Tibial nerve (tissue), 4 donors: ENCODE data around the gene SIPA1L3. TPM values are rescaled to one million over a fixed set of nuclear protein-coding genes. Genes with fewer than 3 reads are reported as not detected.
A peak's percentile ranks its signal among the peaks of the same experiment; 100 is the strongest.

Source experiments
- DNase-seq, 2 donors: peaks; one replicate each; pipeline ENCODE4 v3.0.0-alpha.2; 2019; ENCODE audit warnings: low spot score in 2 of 2
- H3K27ac ChIP-seq, 4 donors: fragments of 200-600 bp; sonication (generic) in 3 of 4; one replicate each; pipeline ENCODE4 v1.5.1; 2017 to 2019; ENCODE audit warnings: mild to moderate bottlenecking in 1 of 4
- H3K27me3 ChIP-seq, 2 donors: fragments of 200-600 bp; sonication (generic) in 1 of 2; one replicate each; pipeline versions ENCODE4 v1.5.1 to v1.6.0; 2017 to 2019
- H3K36me3 ChIP-seq, 3 donors: fragments of 200-600 bp; sonication (generic); one replicate each; pipeline ENCODE4 v1.5.1; 2018 to 2019
- H3K4me1 ChIP-seq, 4 donors: fragments of 200-600 bp; sonication (generic) in 3 of 4; one replicate each; pipeline ENCODE4 v1.5.1; 2017 to 2019
- H3K4me3 ChIP-seq, 4 donors: fragments of 200-600 bp; sonication (generic) in 3 of 4; one replicate each; pipeline ENCODE4 v1.5.1; 2017 to 2019; ENCODE audit warnings: mild to moderate bottlenecking in 1 of 4, moderate library complexity in 1 of 4
- H3K9me3 ChIP-seq, 4 donors: fragments of 200-600 bp; sonication (generic) in 3 of 4; one replicate each; pipeline ENCODE4 v1.5.1; 2017 to 2019
- EP300 ChIP-seq, 2 donors: sonication (generic); formaldehyde crosslinking; IDR thresholded peaks; one replicate each; pipeline ENCODE4 v1.6.1; 2017; ENCODE audit warnings: antibody characterized with exemption in 2 of 2, mild to moderate bottlenecking in 1 of 2
- POLR2A ChIP-seq, 2 donors: fragments of 450-650 bp; IDR thresholded peaks; one replicate each; pipeline ENCODE4 v1.6.1; 2017; ENCODE audit warnings: antibody characterized with exemption in 2 of 2, mild to moderate bottlenecking in 2 of 2, moderate library complexity in 2 of 2
- WGBS, 2 donors: methylation state at CpG; one replicate each; pipeline ENCODE4 v1.1.5; 2018; 5-methylcytosine and 5-hydroxymethylcytosine counted together
- total RNA-seq, 4 donors: library from RNA; depleted of rRNA; stranded (reverse); fragments of >200 nt; gene quantifications; one replicate each; pipeline ENCODE4 v1.1.0, GENCODE V29; 2016
- TF ChIP-seq, protein P1 (sequence below), 5 experiments: fragments of 200-600 bp in 3 of 5; fragments of 450-650 bp in 2 of 5; sonication (generic) in 3 of 5; IDR thresholded peaks; one replicate each; pipeline ENCODE4 v1.5.1; 2016 to 2019; ENCODE audit warnings: antibody characterized with exemption in 5 of 5, mild to moderate bottlenecking in 3 of 5, moderate library complexity in 2 of 5

SIPA1L3 gene
- total RNA-seq, 4 donors from 2014 or later, result 8.3 to 43.9 (median 17.0) TPM

DNA sequence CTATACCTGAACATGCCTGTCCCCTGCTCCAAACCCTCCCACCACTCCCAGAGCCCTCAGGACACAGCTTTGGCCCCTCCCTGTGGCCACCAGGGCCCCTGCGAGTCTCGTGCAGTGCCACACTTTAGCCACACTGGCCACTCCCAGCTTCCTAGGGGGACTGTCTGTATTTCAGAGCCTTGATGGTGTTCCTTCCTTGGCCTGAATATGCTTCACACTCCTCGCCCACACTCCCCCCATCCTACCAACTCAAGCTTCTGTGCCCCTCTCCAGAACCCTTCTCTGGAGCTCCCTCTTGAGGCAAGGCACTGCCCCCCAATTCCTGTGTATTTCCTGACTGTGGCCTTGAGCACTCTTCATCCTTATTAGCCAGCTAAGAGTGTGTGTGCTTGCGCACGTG lies 236.8 kb downstream of the SIPA1L3 start:
- H3K27ac ChIP-seq, result no peak overlapping the region
- H3K36me3 ChIP-seq, result peaks cover 0 to 41% (median 0%) of the 10 kb centered on the region in 3 donors
- H3K9me3 ChIP-seq, result no peaks in the 10 kb centered on the region
- WGBS, 2 donors, result 81 to 87% methylated on average over 5 of the region's 5 CpGs
- no peak overlapping the region for H3K4me3 ChIP-seq
- no peak for DNase-seq
- no peaks in the 10 kb centered on the region for H3K27me3 ChIP-seq
- no peak for TF ChIP-seq POLR2A (IDR thresholded peaks at IDR 0.05)
- TF ChIP-seq, protein P1, sequence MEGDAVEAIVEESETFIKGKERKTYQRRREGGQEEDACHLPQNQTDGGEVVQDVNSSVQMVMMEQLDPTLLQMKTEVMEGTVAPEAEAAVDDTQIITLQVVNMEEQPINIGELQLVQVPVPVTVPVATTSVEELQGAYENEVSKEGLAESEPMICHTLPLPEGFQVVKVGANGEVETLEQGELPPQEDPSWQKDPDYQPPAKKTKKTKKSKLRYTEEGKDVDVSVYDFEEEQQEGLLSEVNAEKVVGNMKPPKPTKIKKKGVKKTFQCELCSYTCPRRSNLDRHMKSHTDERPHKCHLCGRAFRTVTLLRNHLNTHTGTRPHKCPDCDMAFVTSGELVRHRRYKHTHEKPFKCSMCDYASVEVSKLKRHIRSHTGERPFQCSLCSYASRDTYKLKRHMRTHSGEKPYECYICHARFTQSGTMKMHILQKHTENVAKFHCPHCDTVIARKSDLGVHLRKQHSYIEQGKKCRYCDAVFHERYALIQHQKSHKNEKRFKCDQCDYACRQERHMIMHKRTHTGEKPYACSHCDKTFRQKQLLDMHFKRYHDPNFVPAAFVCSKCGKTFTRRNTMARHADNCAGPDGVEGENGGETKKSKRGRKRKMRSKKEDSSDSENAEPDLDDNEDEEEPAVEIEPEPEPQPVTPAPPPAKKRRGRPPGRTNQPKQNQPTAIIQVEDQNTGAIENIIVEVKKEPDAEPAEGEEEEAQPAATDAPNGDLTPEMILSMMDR (IDR thresholded peaks at IDR 0.05), result no peak
- TF ChIP-seq EP300 (IDR thresholded peaks at IDR 0.05), result no peak
- H3K4me1 ChIP-seq, result no peaks in the 10 kb centered on the region

DNA sequence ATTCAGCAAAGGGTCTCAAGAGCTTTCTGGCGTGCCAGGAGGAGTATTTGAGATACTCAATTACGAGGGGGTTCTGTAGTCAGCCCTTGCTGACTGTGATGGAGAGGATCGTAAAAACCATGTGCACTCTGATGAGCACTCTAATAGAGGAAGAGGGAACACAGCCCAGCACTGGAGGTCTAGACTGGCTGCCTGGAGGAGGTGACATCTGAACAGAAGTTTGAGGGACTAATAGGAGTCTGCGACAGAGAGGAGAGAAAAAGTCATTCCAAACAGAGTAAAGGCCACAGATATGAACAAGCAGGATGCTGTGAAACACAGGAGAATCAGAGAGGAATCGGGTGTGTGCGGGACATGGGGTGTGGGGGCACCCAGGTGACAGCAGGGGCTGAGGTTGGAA lies 237.7 kb downstream of the SIPA1L3 start:
- TF ChIP-seq POLR2A (IDR thresholded peaks at IDR 0.05), result no peak
- TF ChIP-seq EP300 (IDR thresholded peaks at IDR 0.05), result no peak
- TF ChIP-seq, protein P1 (IDR thresholded peaks at IDR 0.05), result no peak

DNA sequence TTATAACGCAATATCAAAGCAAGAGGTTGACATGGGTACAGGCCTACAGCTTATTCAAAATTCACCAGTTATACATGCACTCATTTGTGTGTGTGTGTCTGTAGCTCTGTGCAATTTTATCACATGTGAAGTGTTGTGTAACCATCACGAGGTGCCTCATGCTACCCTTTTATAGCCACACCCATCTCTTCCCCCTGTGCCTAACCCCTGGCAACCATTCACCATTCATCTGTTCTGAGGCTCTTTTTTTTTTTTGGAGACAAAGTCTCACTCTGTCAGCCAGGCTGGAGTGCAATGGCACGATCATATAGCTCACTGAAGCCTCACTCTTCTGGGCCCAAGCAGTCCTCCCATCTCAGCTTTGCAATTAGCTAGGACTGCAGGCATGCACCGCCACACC lies 238.6 kb downstream of the SIPA1L3 start:
- TF ChIP-seq EP300 (IDR thresholded peaks at IDR 0.05) (peak in 1 of 2 donors; percentile 50), POLR2A (IDR thresholded peaks at IDR 0.05) (no peak)
- TF ChIP-seq, protein P1 (IDR thresholded peaks at IDR 0.05), result no peak
- DNase-seq, result peak in 1 of 2 donors; percentile 73
- no peaks in the 10 kb centered on the region for H3K4me1 ChIP-seq
- H3K27ac ChIP-seq, result peak overlapping the region in 1 of 4 donors; percentile 44
- no peaks in the 10 kb centered on the region for H3K9me3 ChIP-seq
- 47 to 48% methylated on average over 4 of the region's 4 CpGs for WGBS, 2 donors
- peaks cover 0 to 38% (median 0%) of the 10 kb centered on the region in 3 donors for H3K36me3 ChIP-seq
- no peaks in the 10 kb centered on the region for H3K27me3 ChIP-seq
- H3K4me3 ChIP-seq, result no peak overlapping the region

More for the DNA sequence above, 237.7 kb downstream of the SIPA1L3 start:
- no peaks in the 10 kb centered on the region for H3K27me3 ChIP-seq
- no peaks in the 10 kb centered on the region for H3K9me3 ChIP-seq
- no peak overlapping the region for H3K4me3 ChIP-seq
- DNase-seq, result no peak
- H3K4me1 ChIP-seq, result no peaks in the 10 kb centered on the region
- H3K36me3 ChIP-seq, result peaks cover 0 to 41% (median 0%) of the 10 kb centered on the region in 3 donors
- no peak overlapping the region for H3K27ac ChIP-seq
- 90 to 91% methylated on average over 6 of the region's 6 CpGs for WGBS, 2 donors

DNA sequence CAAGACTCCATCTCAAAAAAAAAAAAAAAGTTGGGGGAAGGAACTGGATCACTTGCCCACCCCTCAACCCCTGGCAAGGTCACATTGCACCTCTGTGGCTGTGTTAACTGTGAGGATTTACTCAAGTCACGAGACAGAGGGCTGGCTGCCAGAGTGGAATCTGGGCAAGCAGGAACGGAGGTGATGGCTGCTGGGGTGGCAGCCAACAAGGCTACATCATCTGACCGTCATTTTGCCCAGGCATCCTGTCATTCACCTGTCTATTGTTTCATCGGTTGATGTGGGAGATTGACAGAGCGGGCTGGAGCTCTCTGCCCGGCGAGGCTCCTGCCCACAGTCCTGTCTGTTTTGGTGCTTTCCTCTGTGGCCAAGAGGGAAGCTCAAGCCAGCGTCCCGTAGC lies 241.3 kb downstream of the SIPA1L3 start:
- no peaks in the 10 kb centered on the region for H3K4me1 ChIP-seq
- no peak overlapping the region for H3K27ac ChIP-seq
- H3K4me3 ChIP-seq, result no peak overlapping the region
- no peak for TF ChIP-seq POLR2A (IDR thresholded peaks at IDR 0.05)
- no peak for TF ChIP-seq EP300 (IDR thresholded peaks at IDR 0.05)
- TF ChIP-seq, protein P1 (IDR thresholded peaks at IDR 0.05), result no peak
- peaks cover 0 to 37% (median 0%) of the 10 kb centered on the region in 3 donors for H3K36me3 ChIP-seq
- H3K9me3 ChIP-seq, result no peaks in the 10 kb centered on the region
- H3K27me3 ChIP-seq, result no peaks in the 10 kb centered on the region
- WGBS, 2 donors, result 90 to 92% methylated on average over 8 to 9 of the region's 9 CpGs
- DNase-seq, result no peak

DNA sequence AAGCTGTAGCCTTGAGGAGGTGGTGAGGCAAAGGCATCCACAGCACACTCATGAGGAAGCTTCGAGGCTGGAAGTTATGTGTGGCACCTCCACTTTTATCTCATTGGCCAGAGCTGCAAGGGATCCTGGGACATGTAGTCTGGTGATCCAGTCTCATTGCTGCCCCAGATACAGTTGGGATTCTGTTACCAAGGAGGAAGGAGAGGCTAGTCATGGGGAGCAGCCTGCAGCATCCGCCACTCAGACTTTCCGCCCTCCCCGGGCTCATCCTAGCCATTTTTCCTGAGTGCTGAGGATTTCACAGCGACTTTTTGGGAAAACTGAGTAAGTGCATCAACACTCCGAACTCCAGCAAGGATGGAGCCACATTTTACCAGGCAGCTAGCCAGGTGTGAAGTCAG lies 242.7 kb downstream of the SIPA1L3 start:
- TF ChIP-seq EP300 (IDR thresholded peaks at IDR 0.05) (no peak), POLR2A (IDR thresholded peaks at IDR 0.05) (no peak)
- TF ChIP-seq, protein P1 (IDR thresholded peaks at IDR 0.05), result no peak
- H3K4me3 ChIP-seq, result no peak overlapping the region
- peaks cover 0 to 40% (median 0%) of the 10 kb centered on the region in 3 donors for H3K36me3 ChIP-seq
- H3K9me3 ChIP-seq, result no peaks in the 10 kb centered on the region
- no peaks in the 10 kb centered on the region for H3K4me1 ChIP-seq
- no peaks in the 10 kb centered on the region for H3K27me3 ChIP-seq
- H3K27ac ChIP-seq, result no peak overlapping the region
- WGBS, 2 donors, result 82 to 86% methylated on average over 6 of the region's 6 CpGs
- DNase-seq, result no peak
